ENCODE measurements around the gene IAPP.

GRCh38 chr12:21384261-21384660 lies 11.6 kb downstream of the IAPP start:
- TF ChIP-seq CTCF (IDR thresholded peaks at IDR 0.05 in 4 of 5, conservative IDR thresholded peaks at IDR 0.05 in 1 of 5) = no peak
- no peak for TF ChIP-seq POLR2A (IDR thresholded peaks at IDR 0.05)
